GM12878 (cell line): ENCODE results near the gene MAN2B2. TPM values are rescaled to one million over a fixed set of nuclear protein-coding genes. Genes with fewer than 3 reads are reported as not detected.

Source experiments
- ATAC-seq: fragments of 200-7000 bp; cut with Tn5 transposase; 3 replicates; pipeline ENCODE4 v1.9.1; 2020; ENCODE audit warnings: mild to moderate bottlenecking, moderate library complexity
- BruUV-seq: library from RNA; stranded (reverse); fragments of 400-500 nt; replicated peaks from 2 replicates; lab custom pipeline; 2021; lab: Mats Ljungman, UMichigan
- CTCF ChIA-PET: fragments of 300-600 bp; sonication (Branson Sonifier 250); formaldehyde crosslinking; extraction: SDS; loops from one replicate; lab custom pipeline; 2021; ENCODE audit warnings: inconsistent platforms; lab: Yijun Ruan, JAX
- POLR2A ChIA-PET: fragments of 350-600 bp; formaldehyde crosslinking; extraction: SDS; loops from one replicate; lab custom pipeline; 2021; ENCODE audit warnings: inconsistent platforms; lab: Charles Lee
- RAD21 ChIA-PET: fragments of 300-600 bp; sonication (Branson Sonifier 250); formaldehyde crosslinking; loops from one replicate; lab custom pipeline; 2023; ENCODE audit warnings: antibody characterized with exemption; ENCODE audit not compliant: unreplicated experiment; lab: Charles Lee
- SMC1A ChIA-PET: fragments of 300-600 bp; sonication (Branson Sonifier 250); formaldehyde crosslinking; loops from one replicate; lab custom pipeline; 2023; ENCODE audit not compliant: unreplicated experiment, uncharacterized antibody; lab: Charles Lee
- DNase-seq: peaks from one replicate; pipeline ENCODE4 v3.0.0-alpha.2; 2011; ENCODE audit warnings: low read depth, low spot score
- FAIRE-seq: peaks from 3 replicates; lab custom pipeline; 2011; peaks lifted over from hg19 to GRCh38; lab: Jason Lieb, UNC
- H2AFZ ChIP-seq: 2 replicates; pipeline ENCODE4 v1.6.0; 2011; ENCODE audit warnings: low read depth, low read length, control low read depth; ENCODE audit not compliant: control insufficient read depth
- H3K27ac ChIP-seq: 2 replicates; pipeline ENCODE4 v1.5.1; 2011; ENCODE audit warnings: control low read depth; ENCODE audit not compliant: control insufficient read depth, insufficient read depth
- H3K27me3 ChIP-seq, 2 experiments: replicated peaks in 1 of 2; 2 replicates each; pipeline versions ENCODE4 v1.6.0 to v1.6.1; 2011; ENCODE audit warnings: low read length in 1 of 2; ENCODE audit not compliant: control insufficient read depth in 2 of 2, insufficient read depth in 2 of 2
- H3K36me3 ChIP-seq, 2 experiments: 2 replicates each; pipeline ENCODE4 v1.5.1; 2011; ENCODE audit warnings: low read length in 1 of 2; ENCODE audit not compliant: control insufficient read depth in 2 of 2, insufficient read depth in 2 of 2
- H3K4me1 ChIP-seq: 2 replicates; pipeline ENCODE4 v1.6.1; 2011; ENCODE audit warnings: mild to moderate bottlenecking, low read length, moderate library complexity, mixed read lengths; ENCODE audit not compliant: control insufficient read depth, insufficient read depth
- H3K4me2 ChIP-seq: 2 replicates; pipeline ENCODE4 v1.6.0; 2011; ENCODE audit warnings: control low read depth; ENCODE audit not compliant: control insufficient read depth, insufficient read depth
- H3K4me3 ChIP-seq: fragments of 200-600 bp; sonication (generic); 2 replicates; pipeline ENCODE4 v1.5.1; 2016
- H3K79me2 ChIP-seq: 2 replicates; pipeline ENCODE4 v1.6.0; 2011; ENCODE audit warnings: low read length; ENCODE audit not compliant: control insufficient read depth, insufficient read depth
- H3K9ac ChIP-seq: 2 replicates; pipeline ENCODE4 v1.8.0; 2011; ENCODE audit warnings: low read length, control low read depth, mixed read lengths; ENCODE audit not compliant: control insufficient read depth, insufficient read depth
- H3K9me3 ChIP-seq: replicated peaks from 3 replicates; pipeline ENCODE4 v1.5.1; 2011; ENCODE audit warnings: mild to moderate bottlenecking, low read length; ENCODE audit not compliant: control insufficient read depth, insufficient read depth
- H4K20me1 ChIP-seq: 2 replicates; pipeline ENCODE4 v1.6.0; 2011; ENCODE audit not compliant: control insufficient read depth, insufficient read depth
- CBX5 ChIP-seq: sonication (generic); IDR thresholded peaks from 2 replicates; pipeline ENCODE4 v1.6.1; 2016; ENCODE audit warnings: low read depth, moderate library complexity, mild to moderate bottlenecking, inconsistent platforms
- MAX ChIP-seq: IDR thresholded peaks from 2 replicates; pipeline ENCODE4 v1.6.1; 2012; ENCODE audit warnings: low read depth, low read length, improper control_type of control experiment
- MLLT1 ChIP-seq: fragments of 450-650 bp; IDR thresholded peaks from 2 replicates; pipeline ENCODE4 v1.6.1; 2016; ENCODE audit warnings: mild to moderate bottlenecking
- MTA2 ChIP-seq: fragments of 450-650 bp; IDR thresholded peaks from 2 replicates; pipeline ENCODE4 v1.6.1; 2016; ENCODE audit warnings: low read depth, mild to moderate bottlenecking, moderate library complexity
- PKNOX1 ChIP-seq: fragments of 450-650 bp; IDR thresholded peaks from 2 replicates; pipeline ENCODE4 v1.6.1; 2016; ENCODE audit warnings: mild to moderate bottlenecking
- SKIL ChIP-seq: fragments of 450-650 bp; IDR thresholded peaks from 2 replicates; pipeline ENCODE4 v1.6.1; 2017; ENCODE audit warnings: mild to moderate bottlenecking, low read depth, inconsistent platforms; ENCODE audit not compliant: poor library complexity, severe bottlenecking
- STAT3 ChIP-seq: IDR thresholded peaks from 2 replicates; pipeline ENCODE4 v1.6.1; 2011; ENCODE audit warnings: low read depth, low read length, improper control_type of control experiment
- TCF3 ChIP-seq: IDR thresholded peaks from 2 replicates; pipeline ENCODE4 v1.6.1; 2012; ENCODE audit warnings: low read depth, mild to moderate bottlenecking, low read length, borderline replicate concordance; ENCODE audit not compliant: insufficient read depth
- WGBS: methylation state at CpG from one replicate; pipeline ENCODE4 v1.1.6; 2016; ENCODE audit warnings: low lambda C conversion rate; ENCODE audit not compliant: insufficient replicate concordance, insufficient coverage; ENCODE audit errors: missing lambda C conversion rate; 5-methylcytosine and 5-hydroxymethylcytosine counted together
- in situ Hi-C: fragments of 300-500 bp; cut with MboI; formaldehyde crosslinking; loops from 9 replicates; pipeline ENCODE4 v1.14.3; 2018; ENCODE audit warnings: mixed read lengths
- intact Hi-C: fragments of 100-400 bp; cut with micrococcal nuclease; formaldehyde crosslinking; loops from one replicate; pipeline ENCODE4 v1.14.2; 2022; ENCODE audit not compliant: unreplicated experiment
- polyA plus RNA-seq, 11 experiments: library from polyadenylated mRNA; depleted of rRNA in 4 of 11; unstranded in 6 of 11; stranded (reverse) in 5 of 11; fragments of >200 nt; fragmentation: Nextera tagmentation in 4 of 11; fragmentation: Illumina TruSeq in 1 of 11; extraction: Ambion mirVana in 4 of 11; extraction: Trizol in 1 of 11; gene quantifications; 1 replicate in 1 of 11; 2 replicates in 10 of 11; pipeline versions ENCODE4 v1.2.1 to v1.2.3, GENCODE V29; 2011 to 2016; ENCODE audit warnings: inconsistent platforms in 2 of 11, missing spikeins in 2 of 11, low read depth in 1 of 11
- total RNA-seq, 4 experiments: library from RNA; depleted of rRNA in 3 of 4; stranded (reverse); fragments of >200 nt in 3 of 4; fragmentation: Illumina TruSeq in 1 of 4; extraction: Trizol in 1 of 4; gene quantifications; 2 replicates each; pipeline versions ENCODE4 v1.2.1 to v1.2.3, GENCODE V29; 2013 to 2021
- TF ChIP-seq, protein P1 (sequence below): fragments of 150-350 bp; IDR thresholded peaks from 2 replicates; pipeline ENCODE4 v1.6.1; 2014; ENCODE audit warnings: mild to moderate bottlenecking, low read depth, low read length
- TF ChIP-seq, protein P2 (sequence below): fragments of 450-650 bp; IDR thresholded peaks from 2 replicates; pipeline ENCODE4 v1.6.1; 2014; ENCODE audit warnings: mild to moderate bottlenecking
- TF ChIP-seq, protein P3 (sequence below): fragments of 450-650 bp; formaldehyde crosslinking; IDR thresholded peaks from 2 replicates; pipeline ENCODE4 v1.4.0; 2022; ENCODE audit warnings: mild to moderate bottlenecking, moderate library complexity

The MAN2B2 gene
- total and polyA plus RNA-seq, 10 of the 15 experiments (the other 5 are each of a cell fraction or from before 2014, with no cell fraction given) = 0.47 to 14.5 (median 7.0) TPM

- no peak for TF ChIP-seq STAT3
- TF ChIP-seq, protein P1, sequence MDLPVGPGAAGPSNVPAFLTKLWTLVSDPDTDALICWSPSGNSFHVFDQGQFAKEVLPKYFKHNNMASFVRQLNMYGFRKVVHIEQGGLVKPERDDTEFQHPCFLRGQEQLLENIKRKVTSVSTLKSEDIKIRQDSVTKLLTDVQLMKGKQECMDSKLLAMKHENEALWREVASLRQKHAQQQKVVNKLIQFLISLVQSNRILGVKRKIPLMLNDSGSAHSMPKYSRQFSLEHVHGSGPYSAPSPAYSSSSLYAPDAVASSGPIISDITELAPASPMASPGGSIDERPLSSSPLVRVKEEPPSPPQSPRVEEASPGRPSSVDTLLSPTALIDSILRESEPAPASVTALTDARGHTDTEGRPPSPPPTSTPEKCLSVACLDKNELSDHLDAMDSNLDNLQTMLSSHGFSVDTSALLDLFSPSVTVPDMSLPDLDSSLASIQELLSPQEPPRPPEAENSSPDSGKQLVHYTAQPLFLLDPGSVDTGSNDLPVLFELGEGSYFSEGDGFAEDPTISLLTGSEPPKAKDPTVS = no peak
Measured at GRCh38 chr4:6567218-6567617, 7.8 kb upstream of the MAN2B2 start (continued).

DNA sequence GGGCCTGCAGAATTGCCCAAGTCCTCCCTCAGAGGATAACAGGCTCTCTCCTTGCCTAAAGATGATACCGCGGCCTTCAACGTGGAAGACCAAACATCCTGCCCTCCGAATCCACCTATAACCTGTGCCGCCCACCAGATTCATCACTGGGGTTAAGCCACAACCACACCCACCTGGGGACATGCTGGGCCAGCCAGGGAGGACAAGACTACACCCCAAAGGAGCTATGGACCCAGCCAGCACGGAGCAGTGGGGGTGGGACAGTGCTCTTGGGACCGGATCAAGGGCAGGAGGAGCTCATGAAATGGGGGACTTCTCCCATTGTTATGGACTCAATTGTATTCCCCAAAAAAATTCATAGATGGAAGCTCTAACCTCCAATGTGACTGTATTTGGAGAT lies 6.8 kb upstream of the MAN2B2 start:
- ATAC-seq (no peak), DNase-seq (no peak), FAIRE-seq (no peak)
- Histone ChIP-seq H4K20me1 (no peaks in the 10 kb centered on the region), H3K27ac (no peak overlapping the region), H3K4me2 (no peak overlapping the region), H3K9ac (no peak overlapping the region), H3K4me1 (no peaks in the 10 kb centered on the region), H3K79me2 (no peaks in the 10 kb centered on the region), H3K27me3 (peaks cover 0 to 2% of the 10 kb centered on the region in 2 experiments; a peak in 1 of 4 replicates), H2AFZ (no peak overlapping the region), H3K9me3 (peaks cover 2% of the 10 kb centered on the region; the same call in 1 of the 3 replicates), H3K36me3 (no peaks in the 10 kb centered on the region), H3K4me3 (no peak overlapping the region)
- ChIA-PET RAD21 (no interaction called here), CTCF (no interaction called here), POLR2A (no interaction called here), SMC1A (no interaction called here)
- 44% methylated on average over 7 of the region's 7 CpGs for WGBS
- intact Hi-C loops (no loop called here), in situ Hi-C loops (no loop called here)
- no TSS peak for BruUV-seq
- TF ChIP-seq, protein P2, sequence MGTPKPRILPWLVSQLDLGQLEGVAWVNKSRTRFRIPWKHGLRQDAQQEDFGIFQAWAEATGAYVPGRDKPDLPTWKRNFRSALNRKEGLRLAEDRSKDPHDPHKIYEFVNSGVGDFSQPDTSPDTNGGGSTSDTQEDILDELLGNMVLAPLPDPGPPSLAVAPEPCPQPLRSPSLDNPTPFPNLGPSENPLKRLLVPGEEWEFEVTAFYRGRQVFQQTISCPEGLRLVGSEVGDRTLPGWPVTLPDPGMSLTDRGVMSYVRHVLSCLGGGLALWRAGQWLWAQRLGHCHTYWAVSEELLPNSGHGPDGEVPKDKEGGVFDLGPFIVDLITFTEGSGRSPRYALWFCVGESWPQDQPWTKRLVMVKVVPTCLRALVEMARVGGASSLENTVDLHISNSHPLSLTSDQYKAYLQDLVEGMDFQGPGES = no peak
- TF ChIP-seq CBX5 (no peak), SKIL (no peak), MLLT1 (no peak), TCF3 (no peak), MTA2 (no peak), MAX (no peak), PKNOX1 (no peak)
- TF ChIP-seq, protein P3, sequence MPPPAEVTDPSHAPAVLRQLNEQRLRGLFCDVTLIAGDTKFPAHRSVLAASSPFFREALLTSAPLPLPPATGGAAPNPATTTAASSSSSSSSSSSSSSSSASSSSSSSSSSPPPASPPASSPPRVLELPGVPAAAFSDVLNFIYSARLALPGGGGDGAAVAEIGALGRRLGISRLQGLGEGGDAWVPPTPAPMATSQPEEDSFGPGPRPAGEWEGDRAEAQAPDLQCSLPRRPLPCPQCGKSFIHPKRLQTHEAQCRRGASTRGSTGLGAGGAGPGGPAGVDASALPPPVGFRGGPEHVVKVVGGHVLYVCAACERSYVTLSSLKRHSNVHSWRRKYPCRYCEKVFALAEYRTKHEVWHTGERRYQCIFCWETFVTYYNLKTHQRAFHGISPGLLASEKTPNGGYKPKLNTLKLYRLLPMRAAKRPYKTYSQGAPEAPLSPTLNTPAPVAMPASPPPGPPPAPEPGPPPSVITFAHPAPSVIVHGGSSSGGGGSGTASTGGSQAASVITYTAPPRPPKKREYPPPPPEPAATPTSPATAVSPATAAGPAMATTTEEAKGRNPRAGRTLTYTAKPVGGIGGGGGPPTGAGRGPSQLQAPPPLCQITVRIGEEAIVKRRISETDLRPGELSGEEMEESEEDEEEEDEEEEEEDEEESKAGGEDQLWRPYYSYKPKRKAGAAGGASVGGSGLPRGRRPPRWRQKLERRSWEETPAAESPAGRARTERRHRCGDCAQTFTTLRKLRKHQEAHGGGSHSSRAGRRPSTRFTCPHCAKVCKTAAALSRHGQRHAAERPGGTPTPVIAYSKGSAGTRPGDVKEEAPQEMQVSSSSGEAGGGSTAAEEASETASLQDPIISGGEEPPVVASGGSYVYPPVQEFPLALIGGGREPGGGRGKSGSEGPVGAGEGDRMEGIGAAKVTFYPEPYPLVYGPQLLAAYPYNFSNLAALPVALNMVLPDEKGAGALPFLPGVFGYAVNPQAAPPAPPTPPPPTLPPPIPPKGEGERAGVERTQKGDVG (CRISPR knock-in tag) = no peak
